Measurements from ENCODE around the gene FRAS1.

DNA sequence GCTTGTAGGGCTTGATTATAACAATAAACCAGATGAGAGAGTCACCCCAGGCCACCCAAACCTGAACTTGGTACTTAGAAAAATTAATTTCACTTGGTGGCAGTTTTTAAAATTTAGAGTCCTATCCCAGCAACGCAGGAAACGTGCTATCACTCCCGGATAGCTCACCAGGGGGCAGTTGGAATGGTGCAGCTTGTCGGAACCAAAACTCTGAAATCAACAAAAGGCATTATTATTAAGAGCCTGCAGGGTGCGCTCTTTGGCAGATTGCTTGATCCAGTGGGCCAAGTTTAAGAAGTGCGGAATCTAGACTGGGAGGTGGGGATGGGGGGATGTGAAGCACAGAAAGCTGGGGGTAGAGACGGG lies 2.4 kb downstream of the FRAS1 start:
- TF ChIP-seq, protein P1, sequence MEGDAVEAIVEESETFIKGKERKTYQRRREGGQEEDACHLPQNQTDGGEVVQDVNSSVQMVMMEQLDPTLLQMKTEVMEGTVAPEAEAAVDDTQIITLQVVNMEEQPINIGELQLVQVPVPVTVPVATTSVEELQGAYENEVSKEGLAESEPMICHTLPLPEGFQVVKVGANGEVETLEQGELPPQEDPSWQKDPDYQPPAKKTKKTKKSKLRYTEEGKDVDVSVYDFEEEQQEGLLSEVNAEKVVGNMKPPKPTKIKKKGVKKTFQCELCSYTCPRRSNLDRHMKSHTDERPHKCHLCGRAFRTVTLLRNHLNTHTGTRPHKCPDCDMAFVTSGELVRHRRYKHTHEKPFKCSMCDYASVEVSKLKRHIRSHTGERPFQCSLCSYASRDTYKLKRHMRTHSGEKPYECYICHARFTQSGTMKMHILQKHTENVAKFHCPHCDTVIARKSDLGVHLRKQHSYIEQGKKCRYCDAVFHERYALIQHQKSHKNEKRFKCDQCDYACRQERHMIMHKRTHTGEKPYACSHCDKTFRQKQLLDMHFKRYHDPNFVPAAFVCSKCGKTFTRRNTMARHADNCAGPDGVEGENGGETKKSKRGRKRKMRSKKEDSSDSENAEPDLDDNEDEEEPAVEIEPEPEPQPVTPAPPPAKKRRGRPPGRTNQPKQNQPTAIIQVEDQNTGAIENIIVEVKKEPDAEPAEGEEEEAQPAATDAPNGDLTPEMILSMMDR (conservative IDR thresholded peaks at IDR 0.05; ENCODE audit: low read depth, low read length): peak; percentile 72
- TF ChIP-seq EZH2 (IDR thresholded peaks at IDR 0.05; ENCODE audit: low read length, unreplicated experiment) (no peak), EZH2phosphoT487 (IDR thresholded peaks at IDR 0.05; ENCODE audit: borderline replicate concordance, low read length) (no peak)

Measured in PC-3 (cell line).